DMS153 treated with DMSO at 0.1 percent for 48 hours (cell line): ENCODE measurements around the gene ATP10B.

Experiments
- DNase-seq: peaks from one replicate; lab custom pipeline; 2025; ENCODE audit not compliant: unreplicated experiment; lab: John Stamatoyannopoulos, UW

The ATP10B gene

DNA sequence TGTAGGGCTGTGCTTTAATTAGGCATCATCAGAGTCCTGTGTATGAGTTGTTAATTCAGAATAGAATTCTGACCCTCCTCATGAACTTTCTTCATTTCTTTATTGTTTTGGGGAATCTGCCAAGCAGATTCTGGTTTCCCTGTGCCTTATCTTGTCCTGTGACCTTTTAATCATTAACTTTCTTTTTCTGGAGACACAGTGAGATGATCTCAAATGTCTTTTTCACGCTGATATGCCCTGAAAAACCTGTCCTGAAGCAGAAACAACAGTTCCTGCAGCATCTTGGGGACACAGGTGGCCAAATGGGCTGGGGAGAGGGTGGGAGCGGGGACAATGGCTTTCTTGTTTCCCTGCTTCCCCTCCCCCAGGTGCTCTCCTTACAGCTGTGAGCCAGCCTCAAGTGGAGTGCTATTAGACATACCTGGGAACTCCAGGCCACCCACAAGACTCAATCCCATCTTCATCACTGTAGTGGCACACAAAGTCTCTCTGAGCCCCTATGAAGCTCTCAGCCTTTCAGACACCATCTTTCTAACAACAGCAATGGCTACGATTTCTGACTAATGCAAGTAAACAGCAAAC is 213.8 kb downstream of the ATP10B start:
- no peak for DNase-seq

DNA sequence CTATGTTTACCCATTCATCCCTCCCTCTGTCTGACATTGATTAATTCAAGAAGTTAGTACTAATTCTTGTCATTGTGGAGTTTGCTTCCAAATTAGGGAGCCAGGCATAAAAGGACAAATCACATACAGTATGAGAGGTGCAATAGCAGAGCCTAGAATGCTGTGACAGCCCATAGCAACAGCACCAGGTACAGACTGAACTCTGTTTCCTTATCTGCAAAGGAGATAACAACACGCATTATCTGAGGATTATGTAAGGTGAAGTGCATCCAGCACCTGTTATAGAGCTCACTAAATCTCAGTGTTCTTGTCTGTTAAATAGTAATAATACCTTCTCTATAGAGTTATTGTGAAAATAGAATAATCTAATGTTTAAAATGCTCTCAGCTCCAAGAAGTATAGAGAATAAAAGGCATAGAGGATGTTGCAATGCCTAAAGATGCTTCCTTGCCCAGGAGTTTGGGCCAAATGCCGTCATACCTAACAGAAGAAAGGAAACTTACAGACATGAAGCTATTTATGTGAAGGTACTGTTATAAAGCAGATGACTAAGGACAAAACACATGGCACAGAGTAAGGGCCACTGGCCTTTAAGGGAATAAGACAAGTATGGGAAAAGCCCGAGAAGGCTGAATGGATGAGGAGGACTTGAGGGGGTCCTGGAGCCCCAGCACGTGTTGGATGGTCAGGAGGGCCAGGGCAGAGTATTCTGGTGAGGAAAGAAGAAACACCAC is 214.5 kb downstream of the ATP10B start:
- DNase-seq = no peak

DNA sequence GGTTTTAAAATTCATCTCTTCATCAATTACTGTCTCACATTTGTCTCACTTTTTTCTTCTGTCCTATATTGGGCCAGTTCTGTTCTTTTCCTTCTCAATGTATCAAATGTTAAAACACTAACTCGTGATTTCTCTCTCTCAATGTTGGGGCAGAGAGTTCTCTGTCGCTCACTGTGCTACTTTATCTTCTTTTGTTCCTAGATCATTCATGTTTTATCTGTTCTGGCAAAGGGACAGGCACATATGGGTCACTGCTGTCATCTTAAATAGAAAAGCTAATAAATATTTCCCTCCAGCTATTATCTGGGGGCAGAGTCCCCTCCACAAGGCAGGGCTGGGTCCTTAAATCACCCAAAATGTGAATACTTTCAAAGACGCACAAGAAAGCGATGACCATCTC is 216.3 kb downstream of the ATP10B start:
- no peak for DNase-seq

DNA sequence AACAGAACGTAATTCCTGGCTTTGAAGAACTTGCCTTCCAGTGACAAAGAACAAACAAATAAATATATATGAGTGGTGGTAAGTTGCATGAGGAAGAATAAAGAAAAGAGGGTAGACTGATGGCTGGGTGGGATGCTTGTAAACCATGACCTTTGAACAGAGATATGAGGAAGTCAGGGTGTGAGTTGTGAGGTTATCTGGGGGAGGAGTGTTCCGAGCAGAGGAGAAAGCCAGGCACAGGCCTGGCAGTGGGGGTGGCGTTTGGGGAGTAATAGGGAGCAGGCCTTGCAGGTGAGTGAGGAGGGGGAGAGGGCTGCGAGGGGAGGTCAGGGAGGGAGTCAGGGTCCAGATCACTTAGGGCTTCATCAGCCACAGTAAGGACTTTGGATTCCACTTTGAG is 217.0 kb downstream of the ATP10B start:
- no peak for DNase-seq

DNA sequence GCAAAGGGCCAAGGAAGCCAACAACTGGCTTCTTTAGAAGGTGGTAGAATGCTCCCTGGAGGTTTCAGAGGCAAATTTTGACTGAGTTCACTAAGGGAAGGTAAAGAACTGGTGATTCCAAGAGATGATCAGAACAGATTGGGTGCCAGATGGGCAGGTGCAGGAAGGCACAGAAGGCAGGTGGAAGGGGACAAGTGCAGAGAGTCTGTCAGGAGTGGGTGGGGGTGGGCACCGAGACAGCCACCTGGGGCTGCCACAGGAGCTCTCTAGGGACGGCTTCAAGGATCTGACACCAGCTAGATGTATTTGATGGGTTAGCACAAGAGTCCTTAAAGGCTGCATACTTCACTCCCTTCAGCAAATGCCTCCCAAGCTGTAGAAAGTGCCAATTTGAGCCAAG is 223.0 kb downstream of the ATP10B start:
- DNase-seq = no peak

DNA sequence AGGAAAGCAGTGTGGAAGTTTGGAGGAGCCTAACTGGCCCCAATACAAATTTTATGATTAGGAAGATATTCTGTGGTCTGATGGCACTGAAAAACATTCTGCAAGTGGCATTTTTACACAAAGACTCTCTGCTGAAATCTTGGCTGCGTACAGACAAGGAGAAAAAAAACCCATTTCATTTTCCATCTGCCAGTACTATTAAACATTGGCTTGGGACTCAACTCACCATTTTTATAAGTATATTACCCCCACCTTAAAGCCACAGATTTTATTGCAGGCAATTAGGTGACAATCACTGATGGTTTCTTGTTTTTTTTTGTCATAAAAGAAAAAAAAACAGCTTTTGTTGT is 223.4 kb downstream of the ATP10B start:
- no peak for DNase-seq

DNA sequence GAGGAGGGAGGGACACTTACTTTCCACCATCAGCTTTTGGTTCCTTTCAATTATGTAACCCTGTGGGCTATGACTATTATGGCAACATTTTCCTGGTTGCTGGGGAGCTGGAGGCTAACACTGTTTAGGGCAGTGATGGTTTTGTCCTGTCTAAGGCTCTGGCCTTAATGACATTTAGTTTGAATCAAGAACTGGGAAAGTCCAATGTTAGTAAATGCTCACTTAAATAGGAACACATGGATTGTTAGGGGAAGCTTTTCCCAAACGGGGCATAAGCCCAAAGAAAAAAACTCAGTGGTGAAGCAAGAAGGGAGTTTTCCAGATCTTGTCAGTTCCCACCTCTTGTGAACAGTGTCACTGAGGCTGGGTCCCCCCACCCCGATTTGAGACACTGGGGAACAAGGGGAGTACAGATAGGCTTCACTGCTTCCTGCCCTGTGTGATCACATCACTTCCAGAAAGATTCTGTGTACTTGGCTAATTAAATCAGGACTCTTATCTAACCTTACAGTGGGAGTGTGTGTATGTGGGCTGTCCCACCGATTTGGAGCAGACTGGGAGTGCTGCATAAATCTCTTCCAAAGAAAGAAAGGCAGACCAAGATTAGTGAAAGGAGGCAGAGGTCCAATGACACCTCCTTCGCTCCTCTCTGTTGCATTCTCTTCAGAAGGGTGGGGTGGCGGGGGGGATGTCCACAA is 223.9 kb downstream of the ATP10B start:
- DNase-seq = no peak

DNA sequence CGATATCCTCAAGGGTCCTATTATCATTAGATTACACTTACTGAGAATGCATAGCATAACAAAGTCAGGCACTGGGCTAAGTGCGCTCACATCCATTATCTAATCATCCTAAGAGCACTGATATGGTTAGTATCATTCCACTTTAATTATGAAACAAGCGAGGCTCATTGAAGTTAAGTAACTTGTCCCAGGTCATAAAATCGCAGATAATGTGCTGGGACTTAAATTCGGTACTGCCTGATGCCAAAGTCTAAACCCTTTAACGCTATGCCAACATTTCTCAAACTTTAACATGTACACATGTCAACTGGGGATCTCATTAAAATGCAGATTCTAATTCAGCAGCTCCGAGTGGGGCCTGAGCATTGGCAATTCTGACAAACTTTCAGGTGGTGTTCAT is 225.7 kb downstream of the ATP10B start:
- DNase-seq = no peak

DNA sequence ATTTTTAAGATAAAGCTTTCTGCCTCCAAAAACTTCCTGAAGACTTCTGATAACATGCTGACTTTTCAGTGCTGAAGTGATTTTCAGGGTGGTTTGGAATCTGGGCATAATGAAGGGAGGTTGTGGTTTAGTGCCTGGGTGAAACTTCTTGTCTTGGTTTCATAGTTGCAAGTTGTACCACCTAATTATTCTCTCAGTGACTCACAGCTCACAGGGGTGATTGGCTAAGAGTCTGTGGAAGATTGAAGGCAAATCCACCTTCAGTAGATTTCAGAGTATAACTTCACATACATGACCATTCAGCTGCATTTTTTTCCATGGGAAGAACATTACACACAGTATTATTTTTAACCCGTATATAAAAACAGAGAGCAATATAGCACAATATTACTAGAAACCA is 230.5 kb downstream of the ATP10B start:
- no peak for DNase-seq

DNA sequence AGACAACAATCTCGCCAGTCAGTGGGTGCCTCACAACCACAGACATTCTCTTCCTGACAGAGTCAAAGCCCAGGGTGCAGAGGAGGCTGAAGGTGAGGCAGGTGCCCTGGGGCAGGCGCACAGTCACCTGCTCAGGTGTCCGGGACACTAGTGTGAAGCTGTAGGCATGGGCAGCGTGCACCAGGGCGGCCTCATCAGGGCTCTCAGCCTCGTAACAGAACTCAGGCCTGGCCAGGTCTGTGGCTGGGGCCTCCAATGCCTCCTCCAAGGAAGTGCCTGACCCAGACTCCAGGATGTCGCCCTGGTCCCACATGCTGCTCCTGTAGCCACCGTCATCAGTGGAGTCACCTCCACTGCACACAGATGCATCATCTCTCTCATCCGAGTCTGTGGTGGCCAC is 231.6 kb downstream of the ATP10B start:
- DNase-seq = no peak

DNA sequence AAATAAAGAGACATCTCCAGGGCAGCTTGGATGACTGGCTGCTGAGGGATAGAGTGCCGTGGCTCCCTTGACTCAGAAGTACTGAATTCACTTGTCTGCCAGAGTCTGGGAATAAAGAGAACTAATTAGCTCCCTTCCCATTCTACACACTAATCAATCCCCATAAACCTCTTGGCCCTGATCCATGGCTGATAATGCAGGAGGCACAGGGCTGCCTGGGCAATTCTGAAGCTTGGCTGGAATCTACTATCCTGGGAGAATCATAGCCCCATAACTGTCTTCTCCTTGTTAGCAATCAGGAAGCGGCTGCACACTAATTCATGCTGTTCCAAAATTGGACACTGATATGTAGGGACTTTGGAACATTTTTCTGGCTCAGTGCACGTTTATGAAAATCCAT is 232.6 kb downstream of the ATP10B start:
- DNase-seq = no peak

DNA sequence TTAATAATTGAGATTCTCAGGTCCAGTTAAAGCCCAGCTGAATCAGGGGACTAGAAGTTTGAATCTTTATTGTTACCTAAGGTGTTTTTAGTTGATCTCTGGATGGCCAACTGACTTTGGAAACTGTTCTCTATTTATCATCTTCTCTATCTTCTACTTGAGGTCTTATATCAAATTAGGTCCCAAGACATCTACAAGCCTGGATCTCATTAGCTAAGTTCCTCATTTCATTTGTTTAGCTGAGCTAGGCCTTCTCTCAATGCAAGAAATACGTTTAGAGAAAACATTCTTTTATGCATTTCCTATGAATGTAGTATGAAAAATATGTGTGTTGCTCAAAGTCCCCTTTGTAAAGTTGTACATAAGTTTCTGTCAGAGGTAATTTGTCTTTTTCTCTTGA is 233.7 kb downstream of the ATP10B start:
- no peak for DNase-seq

DNA sequence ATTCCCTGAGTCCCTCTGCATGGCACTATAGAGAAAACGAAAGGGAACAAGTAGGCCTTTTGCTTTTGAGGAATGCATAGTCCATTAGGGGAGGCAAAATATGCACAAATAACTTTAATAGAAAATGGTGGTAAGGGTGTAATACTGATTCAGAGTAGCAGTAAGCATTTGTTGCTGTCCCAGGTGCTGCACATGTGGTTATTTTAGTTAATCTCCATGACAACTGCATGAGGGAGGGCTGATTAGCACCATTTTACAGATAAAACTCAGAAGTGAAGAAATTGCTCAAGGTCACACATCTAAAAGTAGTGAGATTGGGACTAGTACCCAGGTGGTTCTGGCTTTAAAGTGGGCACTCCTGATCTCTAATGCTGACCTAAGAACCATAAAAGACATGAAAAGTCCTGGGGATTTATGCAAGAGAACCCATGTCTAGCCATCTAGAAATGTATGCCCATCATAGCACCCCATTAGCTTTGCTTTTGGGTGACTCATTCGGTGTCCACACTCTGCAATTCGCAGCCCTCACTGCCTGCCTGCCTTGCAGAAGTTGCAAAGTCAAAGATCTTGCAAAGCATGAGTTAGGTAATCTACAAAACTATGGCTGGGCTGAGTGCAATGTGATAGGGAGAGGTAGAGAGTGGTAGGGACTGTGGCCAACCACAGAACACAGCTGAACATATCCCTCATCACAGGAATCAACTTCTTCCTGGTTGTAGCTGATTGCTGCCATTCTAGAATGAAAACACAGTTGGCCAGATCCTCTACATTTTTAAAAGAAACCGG is 235.1 kb downstream of the ATP10B start:
- DNase-seq = no peak

DNA sequence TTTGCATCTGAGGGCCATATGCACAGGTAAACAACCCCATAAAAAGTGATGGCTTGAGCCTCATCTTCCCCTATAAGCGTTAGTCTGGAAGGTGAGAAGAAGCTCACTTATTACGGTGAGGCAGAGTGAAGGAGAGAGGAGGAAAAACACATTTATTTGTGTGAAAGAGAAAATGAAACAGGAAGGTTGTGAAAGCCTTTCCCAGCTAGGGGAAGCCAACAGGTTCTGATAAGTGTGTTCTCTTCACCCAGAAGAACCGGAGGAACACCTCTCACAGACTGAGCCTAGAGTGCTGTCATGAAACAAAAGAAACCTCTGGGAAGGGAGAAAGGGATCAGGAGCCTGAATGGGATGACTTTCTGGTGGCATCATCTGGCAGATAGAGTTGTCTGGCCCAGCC is 237.9 kb downstream of the ATP10B start:
- no peak for DNase-seq

DNA sequence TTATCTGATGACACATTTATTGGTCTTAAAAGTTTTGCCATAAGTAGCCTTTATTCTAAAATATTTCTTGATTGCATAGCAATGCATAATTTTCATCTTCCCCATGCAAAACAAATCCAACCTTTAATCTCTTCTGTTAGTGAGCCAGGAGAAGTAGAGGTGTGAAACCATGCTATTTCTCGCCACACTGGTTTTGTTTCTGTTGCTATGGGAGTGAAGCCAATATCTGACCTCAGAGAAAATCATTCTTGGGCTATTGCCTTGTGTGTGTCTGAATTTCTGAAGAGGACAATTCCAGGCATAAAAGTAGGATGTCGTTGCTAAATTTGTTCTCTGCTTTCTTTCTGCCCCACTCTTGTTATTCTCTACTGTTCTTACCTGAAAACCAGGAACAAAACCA is 246.7 kb downstream of the ATP10B start:
- DNase-seq = no peak

DNA sequence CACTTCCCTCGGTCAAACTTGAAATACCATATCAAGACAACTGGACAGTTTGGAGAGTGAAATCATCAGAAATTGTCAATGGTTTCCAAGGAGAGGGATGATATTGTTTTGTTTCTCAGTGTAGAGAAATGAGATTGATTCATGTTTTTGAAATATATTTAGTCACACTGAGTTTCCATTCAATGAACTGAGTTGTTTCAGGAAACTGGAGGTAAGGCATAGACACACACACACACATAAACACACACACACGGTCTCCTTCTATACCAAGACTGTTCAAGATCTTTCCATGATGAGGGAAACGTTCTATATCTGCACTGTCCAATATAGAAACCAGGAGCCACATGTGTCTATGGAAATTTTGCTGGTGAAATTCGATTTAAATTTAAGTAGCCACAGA is 247.5 kb downstream of the ATP10B start:
- DNase-seq = no peak

DNA sequence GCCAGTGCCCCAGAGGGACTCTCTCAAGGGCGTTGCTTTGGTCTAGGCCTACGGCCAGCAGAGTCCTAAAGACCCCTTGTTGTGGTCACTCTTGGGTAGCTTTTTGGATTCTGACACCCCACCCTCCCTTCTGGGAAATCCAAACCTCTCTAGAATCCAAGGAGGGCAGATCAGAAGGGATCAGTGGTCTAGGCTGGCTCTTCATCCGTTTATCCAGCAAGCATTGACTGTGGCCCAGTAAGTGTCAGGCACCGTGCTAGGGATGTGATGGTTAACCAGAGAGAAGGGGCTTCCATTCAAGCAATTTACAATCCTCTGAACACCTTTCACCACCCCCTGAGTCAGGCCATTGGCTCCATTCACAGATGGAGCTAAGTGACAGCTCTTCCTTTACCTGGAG is 249.3 kb downstream of the ATP10B start:
- DNase-seq = no peak

DNA sequence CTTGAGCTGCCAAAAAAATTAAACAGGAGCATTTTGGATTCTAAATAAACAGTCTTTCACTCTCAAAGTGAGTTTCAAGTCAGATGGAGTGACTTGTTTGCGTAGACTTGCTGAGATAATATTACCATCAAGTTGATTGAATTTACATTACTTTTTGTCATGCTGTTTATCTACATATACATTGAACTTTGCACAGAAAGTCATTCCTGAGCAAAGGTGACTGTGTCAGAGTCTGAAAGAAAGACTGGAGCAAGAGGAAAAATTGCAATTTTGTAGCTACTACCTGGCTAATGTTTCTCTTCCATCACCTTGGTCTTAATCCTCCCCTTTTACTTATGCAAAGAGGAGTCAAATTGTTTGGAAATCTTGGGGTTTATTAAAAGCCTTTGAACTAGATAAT is 251.0 kb downstream of the ATP10B start:
- DNase-seq = no peak

DNA sequence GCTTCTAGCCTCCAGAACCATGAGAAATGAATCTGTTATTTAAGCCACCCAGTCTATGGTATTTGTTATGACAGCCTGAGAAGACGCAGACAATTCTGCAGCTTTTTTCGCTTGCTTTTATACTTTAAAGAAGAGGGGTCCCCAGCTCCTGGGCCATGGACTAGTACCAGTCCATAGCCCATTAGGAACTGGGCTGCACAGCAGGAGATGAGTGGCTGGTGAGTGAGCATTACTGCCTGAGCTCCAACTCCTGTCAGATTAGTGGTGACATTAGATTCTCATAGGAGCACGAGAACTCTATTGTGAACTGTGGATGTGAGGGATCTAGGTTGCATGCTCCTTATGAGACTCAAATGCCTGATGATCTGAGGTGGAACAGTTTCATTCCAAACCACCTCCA is 278.7 kb downstream of the ATP10B start:
- no peak for DNase-seq

DNA sequence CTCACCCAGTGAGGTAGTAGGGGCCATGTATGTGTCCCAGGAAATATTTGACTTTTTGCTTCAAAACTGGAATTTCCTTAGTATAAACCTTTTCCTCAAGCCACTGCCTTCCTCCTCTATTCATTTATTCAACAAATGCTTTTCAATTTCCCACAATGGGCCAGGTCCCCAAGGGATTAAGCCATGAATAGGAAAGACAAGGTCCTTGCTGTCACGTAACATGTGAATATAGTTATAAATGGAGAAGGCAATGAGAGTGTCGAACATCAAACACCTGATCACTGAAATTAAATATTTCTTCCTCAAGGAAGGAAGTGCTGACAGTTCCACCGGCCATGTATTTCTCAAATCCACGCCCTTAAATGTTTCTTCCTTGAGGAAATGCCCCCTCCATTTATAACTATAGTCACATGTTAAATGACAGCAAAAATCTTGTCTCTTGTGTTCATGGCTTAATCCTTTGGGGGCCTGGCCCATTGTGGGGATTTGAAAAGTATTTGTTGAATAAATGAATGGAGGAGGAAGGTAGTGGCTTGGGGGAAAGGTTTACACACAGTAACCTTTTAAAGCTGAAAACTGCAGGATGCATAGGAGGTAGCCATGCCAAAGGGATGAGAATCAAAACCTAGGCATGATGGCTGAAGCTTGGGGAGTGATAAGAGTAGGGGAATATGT is 284.8 kb downstream of the ATP10B start:
- DNase-seq = no peak

DNA sequence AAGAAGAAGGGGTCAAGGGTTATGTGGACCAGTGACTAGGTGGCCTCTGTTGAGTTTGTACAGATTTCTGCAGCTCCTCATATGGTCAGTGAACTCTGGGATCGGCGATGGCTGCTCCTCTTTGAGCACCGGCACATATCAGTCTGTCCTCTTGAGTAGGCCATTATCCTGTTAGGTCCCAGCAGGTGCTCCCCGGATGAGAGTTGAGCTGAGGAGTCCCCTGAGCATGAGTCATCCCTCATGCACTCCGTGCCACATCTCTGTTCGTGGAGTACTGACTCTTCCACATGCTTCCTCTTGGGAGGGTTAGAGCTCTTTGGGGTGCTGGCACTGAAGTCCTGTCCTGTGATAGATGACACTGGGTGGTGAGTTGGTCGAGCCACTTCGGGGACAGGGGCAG is 286.6 kb downstream of the ATP10B start:
- no peak for DNase-seq
